CD14-positive monocyte (primary cell): ENCODE results near the gene GPATCH4. TPM values are rescaled to one million over a fixed set of nuclear protein-coding genes. Genes with fewer than 3 reads are reported as not detected.

Experiments
- DNase-seq, 3 donors: peaks; one replicate each; pipeline ENCODE4 v3.0.0-alpha.2; 2011 to 2022
- H2AFZ ChIP-seq: 2 replicates; pipeline ENCODE4 v1.6.0; 2012; ENCODE audit warnings: mild to moderate bottlenecking, low read depth, low read length, inconsistent platforms; ENCODE audit not compliant: insufficient read depth, poor library complexity, severe bottlenecking
- H3K27ac ChIP-seq, 2 donors: 1 replicate in 1 of 2; 2 replicates in 1 of 2; pipeline ENCODE4 v1.5.1; 2012 to 2013; ENCODE audit warnings: low read length in 2 of 2, control low read depth in 1 of 2, inconsistent platforms in 1 of 2, low read depth in 1 of 2, mild to moderate bottlenecking in 1 of 2
- H3K27me3 ChIP-seq, 2 donors: one replicate each; pipeline versions ENCODE4 v1.6.0 to v1.6.1; 2011 to 2013; ENCODE audit warnings: low read length in 2 of 2; ENCODE audit not compliant: control insufficient read depth in 2 of 2, insufficient read depth in 2 of 2
- H3K36me3 ChIP-seq, 2 donors: replicated peaks in 1 of 2; 1 replicate in 1 of 2; 2 replicates in 1 of 2; pipeline versions ENCODE4 v1.5.1 to v1.6.1; 2012 to 2013; ENCODE audit warnings: low read length in 2 of 2, control low read depth in 1 of 2, inconsistent platforms in 1 of 2, mild to moderate bottlenecking in 1 of 2; ENCODE audit not compliant: insufficient read depth in 2 of 2, control insufficient read depth in 1 of 2
- H3K4me1 ChIP-seq, 2 donors: 1 replicate in 1 of 2; 2 replicates in 1 of 2; pipeline versions ENCODE4 v1.5.1 to v1.6.1; 2012 to 2013; ENCODE audit warnings: low read length in 2 of 2, control low read depth in 1 of 2, inconsistent platforms in 1 of 2, mild to moderate bottlenecking in 1 of 2, moderate library complexity in 1 of 2; ENCODE audit not compliant: insufficient read depth in 2 of 2, control insufficient read depth in 1 of 2
- H3K4me2 ChIP-seq: replicated peaks from 2 replicates; pipeline ENCODE3; 2012; ENCODE audit warnings: low read length, moderate library complexity, mild to moderate bottlenecking; ENCODE audit not compliant: poor library complexity, severe bottlenecking; ENCODE audit errors: extremely low read depth
- H3K4me3 ChIP-seq, 3 experiments: fragments of 200-600 bp in 1 of 3; sonication (generic) in 1 of 3; replicated peaks in 1 of 3; 1 replicate in 2 of 3; 2 replicates in 1 of 3; pipeline ENCODE4 v1.5.1; 2011 to 2013; ENCODE audit warnings: low read length in 3 of 3, mild to moderate bottlenecking in 3 of 3, control low read depth in 2 of 3, low read depth in 2 of 3, inconsistent platforms in 1 of 3, moderate library complexity in 1 of 3
- H3K79me2 ChIP-seq: 2 replicates; pipeline ENCODE4 v1.6.0; 2012; ENCODE audit warnings: mild to moderate bottlenecking, control low read depth, inconsistent platforms, low read length, moderate library complexity; ENCODE audit not compliant: insufficient read depth
- H3K9ac ChIP-seq: 2 replicates; pipeline ENCODE4 v1.6.0; 2017; ENCODE audit warnings: low read length, mild to moderate bottlenecking; ENCODE audit not compliant: insufficient read depth, poor library complexity, severe bottlenecking
- H3K9me3 ChIP-seq, 2 donors: replicated peaks in 1 of 2; 1 replicate in 1 of 2; 2 replicates in 1 of 2; pipeline versions ENCODE4 v1.5.1 to v1.6.1; 2012 to 2013; ENCODE audit warnings: low read length in 2 of 2, control low read depth in 1 of 2; ENCODE audit not compliant: control insufficient read depth in 1 of 2, insufficient read depth in 1 of 2
- H4K20me1 ChIP-seq: 2 replicates; pipeline ENCODE4 v1.6.0; 2012; ENCODE audit warnings: mild to moderate bottlenecking, low read length, control low read depth, moderate library complexity; ENCODE audit not compliant: insufficient read depth
- H3K27ac Mint-ChIP-seq, 7 donors: one replicate each; pipeline ENCODE4 v1.8.0; 2020; ENCODE audit warnings: mild to moderate bottlenecking in 7 of 7, mixed read lengths in 7 of 7, moderate library complexity in 6 of 7, inconsistent platforms in 2 of 7
- H3K27me3 Mint-ChIP-seq, 3 donors: one replicate each; pipeline ENCODE4 v1.8.0; 2021 to 2022; ENCODE audit warnings: low read depth in 3 of 3, mild to moderate bottlenecking in 3 of 3, mixed read lengths in 3 of 3, moderate library complexity in 3 of 3, inconsistent platforms in 1 of 3
- H3K36me3 Mint-ChIP-seq, 2 donors: one replicate each; pipeline ENCODE4 v1.8.0; 2020; ENCODE audit warnings: mixed read lengths in 2 of 2, inconsistent platforms in 1 of 2, mild to moderate bottlenecking in 1 of 2
- H3K4me1 Mint-ChIP-seq: one replicate; pipeline ENCODE4 v1.8.0; 2020; ENCODE audit warnings: mild to moderate bottlenecking, mixed read lengths
- H3K4me3 Mint-ChIP-seq, 2 donors: one replicate each; pipeline ENCODE4 v1.8.0; 2020; ENCODE audit warnings: mild to moderate bottlenecking in 2 of 2, mixed read lengths in 2 of 2, moderate library complexity in 1 of 2
- H3K9me3 Mint-ChIP-seq, 7 donors: one replicate each; pipeline ENCODE4 v1.8.0; 2020 to 2022; ENCODE audit warnings: mixed read lengths in 7 of 7, mild to moderate bottlenecking in 6 of 7, moderate library complexity in 6 of 7, inconsistent platforms in 2 of 7
- WGBS: methylation state at CpG from one replicate; pipeline ENCODE4 v1.1.5; 2013; ENCODE audit warnings: missing lambda C conversion rate; ENCODE audit not compliant: insufficient coverage; 5-methylcytosine and 5-hydroxymethylcytosine counted together
- intact Hi-C, 2 donors: fragments of 100-400 bp; cut with micrococcal nuclease; formaldehyde crosslinking; loops; one replicate each; pipeline versions ENCODE4 v1.15.0 to v1.15.1; 2023
- polyA plus RNA-seq, 3 donors: library from polyadenylated mRNA; depleted of rRNA in 1 of 3; unstranded in 2 of 3; stranded (reverse) in 1 of 3; fragments of 300-500 nt in 2 of 3; fragments of >200 nt in 1 of 3; fragmentation: Illumina TruSeq in 2 of 3; gene quantifications; 1 replicate in 2 of 3; 2 replicates in 1 of 3; pipeline ENCODE4 v1.2.3, GENCODE V29; 2012 to 2021
- TF ChIP-seq, protein P1 (sequence below): fragments of 200-600 bp; IDR thresholded peaks from one replicate; pipeline ENCODE4 v1.8.0; 2022; ENCODE audit warnings: antibody characterized with exemption, mild to moderate bottlenecking

The GPATCH4 gene
- polyA plus RNA-seq, 3 donors = 2.6 to 5.3 (median 4.9) TPM

GRCh38 chr1:156644146-156644545 lies 42.9 kb upstream of the GPATCH4 start:
- DNase-seq = no peak
- Histone ChIP-seq H3K4me3 (no peak overlapping the region), H3K4me1 (peaks cover 0 to 4% of the 10 kb centered on the region in 2 donors), H3K27me3 (peaks cover 44 to 99% of the 10 kb centered on the region in 2 donors), H3K4me2 (no peak overlapping the region), H3K79me2 (no peaks in the 10 kb centered on the region), H3K9ac (no peak overlapping the region), H2AFZ (no peak overlapping the region), H3K36me3 (no peaks in the 10 kb centered on the region), H3K9me3 (peaks cover 0 to 26% of the 10 kb centered on the region in 2 donors), H4K20me1 (no peaks in the 10 kb centered on the region), H3K27ac (no peak overlapping the region)
- TF ChIP-seq, protein P1, sequence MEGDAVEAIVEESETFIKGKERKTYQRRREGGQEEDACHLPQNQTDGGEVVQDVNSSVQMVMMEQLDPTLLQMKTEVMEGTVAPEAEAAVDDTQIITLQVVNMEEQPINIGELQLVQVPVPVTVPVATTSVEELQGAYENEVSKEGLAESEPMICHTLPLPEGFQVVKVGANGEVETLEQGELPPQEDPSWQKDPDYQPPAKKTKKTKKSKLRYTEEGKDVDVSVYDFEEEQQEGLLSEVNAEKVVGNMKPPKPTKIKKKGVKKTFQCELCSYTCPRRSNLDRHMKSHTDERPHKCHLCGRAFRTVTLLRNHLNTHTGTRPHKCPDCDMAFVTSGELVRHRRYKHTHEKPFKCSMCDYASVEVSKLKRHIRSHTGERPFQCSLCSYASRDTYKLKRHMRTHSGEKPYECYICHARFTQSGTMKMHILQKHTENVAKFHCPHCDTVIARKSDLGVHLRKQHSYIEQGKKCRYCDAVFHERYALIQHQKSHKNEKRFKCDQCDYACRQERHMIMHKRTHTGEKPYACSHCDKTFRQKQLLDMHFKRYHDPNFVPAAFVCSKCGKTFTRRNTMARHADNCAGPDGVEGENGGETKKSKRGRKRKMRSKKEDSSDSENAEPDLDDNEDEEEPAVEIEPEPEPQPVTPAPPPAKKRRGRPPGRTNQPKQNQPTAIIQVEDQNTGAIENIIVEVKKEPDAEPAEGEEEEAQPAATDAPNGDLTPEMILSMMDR = no peak
- H3K36me3 Mint-ChIP-seq = peaks cover 3 to 4% of the 10 kb centered on the region in 2 donors
- intact Hi-C loops = no loop called here
- peaks cover 8% of the 10 kb centered on the region for H3K4me1 Mint-ChIP-seq
- WGBS = 81% methylated on average over 3 of the region's 3 CpGs
- H3K4me3 Mint-ChIP-seq = peak overlapping the region in 1 of 2 donors; percentile 68
- peaks cover 0 to 12% (median 3%) of the 10 kb centered on the region in 7 donors for H3K9me3 Mint-ChIP-seq
- H3K27ac Mint-ChIP-seq = no peak overlapping the region
- H3K27me3 Mint-ChIP-seq = peaks cover 87 to 98% (median 91%) of the 10 kb centered on the region in 3 donors

GRCh38 chr1:156643778-156644092 lies 42.5 kb upstream of the GPATCH4 start:
- peaks cover 3 to 4% of the 10 kb centered on the region in 2 donors for H3K36me3 Mint-ChIP-seq
- Histone ChIP-seq H3K9ac (no peak overlapping the region), H3K9me3 (peaks cover 0 to 26% of the 10 kb centered on the region in 2 donors), H4K20me1 (no peaks in the 10 kb centered on the region), H3K4me1 (peaks cover 0 to 4% of the 10 kb centered on the region in 2 donors), H3K36me3 (no peaks in the 10 kb centered on the region), H2AFZ (no peak overlapping the region), H3K27me3 (peaks cover 46 to 99% of the 10 kb centered on the region in 2 donors), H3K27ac (no peak overlapping the region), H3K79me2 (no peaks in the 10 kb centered on the region), H3K4me2 (no peak overlapping the region), H3K4me3 (no peak overlapping the region)
- peaks cover 88 to 99% (median 94%) of the 10 kb centered on the region in 3 donors for H3K27me3 Mint-ChIP-seq
- intact Hi-C loops = no loop called here
- H3K4me3 Mint-ChIP-seq = peak overlapping the region in 1 of 2 donors; percentile 72
- TF ChIP-seq, protein P1 = no peak
- WGBS = 2% methylated on average over 7 of the region's 7 CpGs
- peaks cover 8% of the 10 kb centered on the region for H3K4me1 Mint-ChIP-seq
- peaks cover 0 to 12% (median 3%) of the 10 kb centered on the region in 7 donors for H3K9me3 Mint-ChIP-seq
- peak in 1 of 3 donors; percentile 41 for DNase-seq
- H3K27ac Mint-ChIP-seq = peak overlapping the region in 1 of 7 donors; percentile 41
